GM19467 (cell line): Measurements from ENCODE around the gene KLRK1.
A peak's percentile ranks its signal among the peaks of the same experiment; 100 is the strongest.
"Not testable (repeated sequence)": the region's sequence is repeated elsewhere in the genome, so short reads cannot be mapped to it uniquely, and the experiment has no call there.

Source experiments
- ATAC-seq: cut with Tn5 transposase; IDR thresholded peaks from one replicate; pipeline ENCODE4 v1.9.1; 2021; ENCODE audit warnings: mild to moderate bottlenecking, moderate library complexity; ENCODE audit not compliant: unreplicated experiment

KLRK1 gene

GRCh38 chr12:10389904-10390303 lies at the start of gene KLRK1:
Gene KLRK1, minus strand, starts transcription at chr12:10390041. Its CDS starts 1,231 bp downstream, at chr12:10388810.
- ATAC-seq = no peak

GRCh38 chr12:10437601-10438000 lies 47.8 kb upstream of the KLRK1 start:
- not testable (repeated sequence) for ATAC-seq

- ATAC-seq = not testable (repeated sequence)
Observed at GRCh38 chr12:10435816-10436215, 46.0 kb upstream of the KLRK1 start, which contains the start of gene KLRC2. Gene KLRC2, minus strand, starts transcription at chr12:10436010. Its CDS starts 24 bp downstream, at chr12:10435986.

GRCh38 chr12:10430623-10431022 lies 40.8 kb upstream of the KLRK1 start:
- ATAC-seq = not testable (repeated sequence)

- not testable (repeated sequence) for ATAC-seq
Observed at GRCh38 chr12:10425938-10426337, 36.1 kb upstream of the KLRK1 start.

GRCh38 chr12:10424260-10424899 lies 34.5 kb upstream of the KLRK1 start:
- not testable (repeated sequence) for ATAC-seq

GRCh38 chr12:10422159-10422558 lies 32.3 kb upstream of the KLRK1 start:
- ATAC-seq = not testable (repeated sequence)

GRCh38 chr12:10420334-10420733 lies 30.5 kb upstream of the KLRK1 start, which contains the start of gene KLRC3:
Gene KLRC3, minus strand, starts transcription at chr12:10420595. Its CDS starts 45 bp downstream, at chr12:10420550.
- not testable (repeated sequence) for ATAC-seq

GRCh38 chr12:10409392-10409791 lies 19.6 kb upstream of the KLRK1 start, which contains the start of gene KLRC4:
Gene KLRC4, minus strand, starts transcription at chr12:10409757. Its CDS starts 182 bp downstream, at chr12:10409575.
- ATAC-seq = no peak

- ATAC-seq = no peak
Observed at GRCh38 chr12:10408842-10409241, 19.0 kb upstream of the KLRK1 start.

GRCh38 chr12:10406725-10407124 lies 16.9 kb upstream of the KLRK1 start:
- no peak for ATAC-seq

GRCh38 chr12:10405294-10405693 lies 15.5 kb upstream of the KLRK1 start:
- no peak for ATAC-seq

GRCh38 chr12:10404798-10405197 lies 15.0 kb upstream of the KLRK1 start:
- no peak for ATAC-seq

GRCh38 chr12:10400829-10401228 lies 11.0 kb upstream of the KLRK1 start:
- no peak for ATAC-seq

GRCh38 chr12:10398168-10398567 lies 8.3 kb upstream of the KLRK1 start:
- ATAC-seq = no peak

GRCh38 chr12:10397296-10397695 lies 7.5 kb upstream of the KLRK1 start:
- no peak for ATAC-seq

GRCh38 chr12:10396176-10396575 lies 6.3 kb upstream of the KLRK1 start:
- ATAC-seq = not testable (repeated sequence)

- peak; percentile 69 for ATAC-seq
Observed at GRCh38 chr12:10395390-10395998, 5.7 kb upstream of the KLRK1 start.

- not testable (repeated sequence) for ATAC-seq
Observed at GRCh38 chr12:10394531-10395152, 4.8 kb upstream of the KLRK1 start.

- no peak for ATAC-seq
Observed at GRCh38 chr12:10393291-10393690, 3.5 kb upstream of the KLRK1 start.

- peak; percentile 54 for ATAC-seq
Observed at GRCh38 chr12:10392394-10392930, 2.6 kb upstream of the KLRK1 start.
